Stimulated activated CD4-positive, alpha-beta T cell treated with anti-CD3 and anti-CD28 coated beads, TNF-alpha, amount 100 ng/mL, for 48 hours (primary cell): ENCODE measurements around the gene DEPDC5.
"Not testable (repeated sequence)": the region's sequence is repeated elsewhere in the genome, so short reads cannot be mapped to it uniquely, and the experiment has no call there.

Experiments
- DNase-seq, 3 donors: peaks; one replicate each; pipeline ENCODE4 v3.0.0-alpha.2; 2020; ENCODE audit warnings: low read depth in 3 of 3

Gene DEPDC5

DNA sequence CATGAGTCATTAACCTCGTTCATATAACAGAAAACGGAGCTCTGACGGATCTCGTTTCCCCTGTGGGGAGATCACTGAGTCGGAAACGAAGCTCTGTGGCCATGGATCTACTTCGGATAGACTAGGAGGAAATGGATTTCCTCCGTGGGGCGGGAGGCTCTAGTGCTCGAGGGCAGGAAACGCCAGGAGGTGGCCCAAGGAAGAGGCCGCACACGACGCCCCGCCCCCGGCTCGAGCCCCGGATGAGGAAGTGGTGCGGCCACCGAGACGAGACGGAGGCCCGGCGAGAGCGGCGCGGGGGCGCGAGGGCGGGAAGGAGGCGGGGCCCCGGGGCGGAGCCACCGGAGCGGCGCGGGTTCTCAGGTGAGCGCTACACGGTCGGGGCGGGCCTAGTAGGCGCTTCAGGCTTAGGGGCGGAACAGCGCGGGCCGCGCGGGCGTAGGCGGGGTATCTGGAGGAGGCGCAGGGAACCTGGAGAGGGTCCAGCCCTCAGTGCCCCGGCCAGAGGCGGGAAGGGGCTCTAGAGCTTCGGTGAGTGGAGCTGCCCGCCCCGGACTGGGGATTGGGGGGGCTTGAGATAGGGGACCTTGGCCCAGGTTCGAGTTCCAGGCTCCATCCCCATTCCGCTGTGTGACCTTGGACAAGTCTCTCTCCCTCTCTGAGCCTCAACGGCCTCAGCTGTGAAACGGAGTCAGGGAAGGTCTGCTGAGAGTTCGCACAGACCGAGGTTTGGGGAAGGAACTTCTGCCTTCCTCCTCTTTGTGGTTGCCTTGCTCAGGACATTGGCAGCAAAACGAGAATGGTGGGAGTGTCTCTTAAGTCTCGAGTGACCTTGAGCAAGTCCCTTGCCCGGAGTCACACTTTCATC is at the start of gene DEPDC5:
DEPDC5 (plus strand) TSS at position 386 of the 868 bp plus-strand sequence. CDS start 903 bp downstream, outside the sequence.
- peak; percentile 91 to 93 (median 91) for DNase-seq

DNA sequence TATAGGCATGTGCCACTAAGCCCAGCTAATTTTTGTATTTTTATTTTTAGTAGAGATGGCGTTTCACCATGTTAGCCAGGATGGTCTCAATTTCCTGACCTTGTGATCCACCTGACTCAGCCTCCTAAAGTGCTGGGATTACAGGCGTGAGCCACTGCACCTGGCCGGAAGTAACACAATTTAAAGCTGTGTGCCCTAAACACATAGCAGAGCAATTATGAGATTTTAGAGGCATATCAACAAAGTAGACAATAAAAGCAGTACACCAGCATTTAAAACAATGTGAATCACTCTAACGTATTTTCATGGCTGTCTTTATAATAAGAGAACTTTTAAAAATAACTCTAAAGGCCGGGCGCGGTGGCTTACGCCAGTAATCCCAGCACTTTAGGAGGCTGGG is 46.3 kb upstream of the DEPDC5 start:
- no peak for DNase-seq

DNA sequence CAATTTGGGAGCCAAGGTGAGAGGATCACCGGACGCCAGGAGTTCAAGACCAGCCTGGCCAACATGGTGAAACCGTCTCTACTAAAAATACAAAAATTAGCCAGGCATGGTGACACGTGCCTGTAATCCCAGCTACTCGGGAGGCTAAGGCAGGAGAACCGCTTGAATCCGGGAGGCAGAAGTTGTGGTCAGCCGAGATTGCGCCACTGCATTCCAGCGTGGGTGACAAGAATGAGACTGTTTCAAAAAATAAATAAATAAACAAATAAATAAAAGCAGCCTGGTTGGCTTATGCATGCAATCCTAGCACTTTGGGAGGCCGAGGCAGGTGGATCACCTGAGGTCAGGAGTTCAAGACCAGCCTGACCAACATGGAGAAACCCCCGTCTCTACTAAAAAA is 42.6 kb upstream of the DEPDC5 start:
- DNase-seq: not testable (repeated sequence)

DNA sequence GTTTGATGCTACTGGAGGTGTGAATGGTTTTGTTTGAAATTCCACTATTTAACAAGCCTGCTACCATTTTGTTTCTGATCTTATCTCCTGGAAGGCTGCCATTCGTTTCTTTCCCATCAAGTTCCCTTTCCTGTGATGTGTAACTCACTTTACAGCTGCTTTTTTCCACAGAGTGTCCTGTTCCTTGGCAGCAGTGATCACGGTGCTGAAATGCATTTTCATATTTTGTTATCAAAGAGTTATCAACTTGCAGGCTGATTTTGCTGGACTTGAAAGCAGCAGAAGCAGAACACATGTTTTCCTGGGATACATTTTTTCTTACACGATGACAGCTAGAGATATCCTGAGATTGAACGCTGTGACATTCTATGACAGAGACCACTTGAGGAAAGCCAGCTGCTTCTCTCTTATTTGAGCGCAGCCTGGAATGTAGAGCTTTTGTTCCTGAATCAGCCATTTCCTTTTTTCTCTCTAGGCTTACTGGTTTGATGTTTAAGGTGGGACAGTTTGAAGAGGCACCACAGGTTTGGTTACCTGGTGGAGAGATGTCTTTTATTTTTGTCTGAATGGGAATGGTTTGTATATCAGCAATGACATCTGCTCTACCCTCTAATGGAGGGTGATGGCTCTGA is 38.6 kb upstream of the DEPDC5 start:
- DNase-seq: no peak

DNA sequence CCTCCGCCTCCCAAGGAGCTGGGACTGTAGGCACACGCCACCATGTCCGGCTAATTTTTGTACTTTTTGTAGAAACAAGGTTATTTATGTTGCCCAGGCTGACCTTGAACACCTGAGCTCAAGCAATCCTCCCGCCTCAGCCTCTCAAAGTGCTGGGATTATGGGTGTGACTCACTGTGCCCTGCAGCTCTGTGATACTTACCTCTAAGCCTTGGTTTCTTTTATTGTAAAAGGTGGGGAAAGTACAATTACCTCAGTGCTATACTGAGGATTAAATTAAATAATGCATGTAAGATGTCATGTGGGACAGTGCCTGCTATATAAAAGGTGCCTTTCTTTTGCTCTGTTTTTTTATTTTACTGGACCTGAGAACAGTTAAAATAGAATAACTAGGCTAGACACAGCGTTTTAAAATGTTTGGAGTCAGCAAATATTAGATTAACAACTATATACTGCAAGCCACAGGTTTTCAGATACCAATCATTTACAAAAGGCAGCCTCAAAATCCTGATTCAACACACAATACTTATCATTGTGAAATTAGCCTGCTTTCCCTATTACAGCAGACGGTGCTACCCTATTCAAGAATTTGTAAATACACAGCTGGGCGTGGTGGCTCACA is 33.9 kb upstream of the DEPDC5 start:
- no peak for DNase-seq

DNA sequence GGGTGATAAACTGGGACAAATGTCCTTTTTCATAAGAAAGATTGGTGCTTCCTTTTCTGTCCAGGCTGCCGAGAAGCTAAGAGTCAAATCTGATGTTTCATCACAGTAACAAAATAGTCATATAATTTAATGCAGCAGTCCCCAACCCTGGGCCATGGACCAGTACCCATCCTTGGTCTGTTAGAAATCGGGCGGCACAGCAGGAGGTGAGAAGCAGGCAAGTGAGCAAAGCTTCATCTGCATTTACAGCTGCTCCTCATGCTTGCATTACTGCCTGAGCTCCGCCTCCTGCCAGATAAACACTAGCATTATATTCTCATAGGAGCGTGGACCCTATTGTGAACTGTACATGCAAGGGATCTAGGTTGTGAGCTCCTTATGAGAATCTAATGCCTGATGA is 30.1 kb upstream of the DEPDC5 start:
- DNase-seq: no peak

DNA sequence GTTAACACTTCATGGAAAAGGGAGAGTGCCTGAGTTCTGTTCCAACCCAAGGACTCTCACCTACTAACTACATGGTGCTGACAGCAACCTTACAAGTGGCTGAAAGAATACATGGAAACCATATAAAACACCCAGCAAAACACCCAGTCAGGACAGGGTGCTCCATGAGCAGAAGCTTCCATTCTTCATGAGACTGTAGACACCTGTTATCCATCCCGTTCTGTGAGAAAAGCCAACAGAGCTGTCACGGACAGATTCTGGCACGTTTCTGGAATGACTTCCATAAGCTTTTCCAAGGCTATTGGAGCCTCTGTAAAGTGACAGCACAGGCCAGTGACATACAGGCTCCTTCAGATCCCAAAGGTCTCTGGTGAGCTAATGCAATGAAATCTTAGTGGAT is 27.1 kb upstream of the DEPDC5 start:
- no peak for DNase-seq

DNA sequence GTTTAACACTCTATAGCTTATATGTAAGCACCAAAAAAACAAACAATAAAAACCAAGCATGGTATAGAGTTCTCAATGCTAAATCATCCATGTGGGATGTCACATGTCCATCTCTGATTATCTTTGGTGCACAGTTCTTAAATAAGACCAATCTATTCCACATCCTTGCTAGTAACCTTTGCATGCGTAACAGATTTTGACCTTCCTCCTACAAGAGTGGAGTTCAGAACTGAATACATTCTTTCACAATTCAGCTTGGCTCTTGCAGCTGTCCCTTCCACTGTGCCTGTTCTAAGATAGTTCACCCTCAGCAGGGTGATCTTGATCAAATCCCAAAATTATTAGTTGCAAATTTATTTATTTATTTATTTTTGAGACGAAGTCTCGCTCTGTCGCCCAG is 25.0 kb upstream of the DEPDC5 start:
- DNase-seq: no peak

DNA sequence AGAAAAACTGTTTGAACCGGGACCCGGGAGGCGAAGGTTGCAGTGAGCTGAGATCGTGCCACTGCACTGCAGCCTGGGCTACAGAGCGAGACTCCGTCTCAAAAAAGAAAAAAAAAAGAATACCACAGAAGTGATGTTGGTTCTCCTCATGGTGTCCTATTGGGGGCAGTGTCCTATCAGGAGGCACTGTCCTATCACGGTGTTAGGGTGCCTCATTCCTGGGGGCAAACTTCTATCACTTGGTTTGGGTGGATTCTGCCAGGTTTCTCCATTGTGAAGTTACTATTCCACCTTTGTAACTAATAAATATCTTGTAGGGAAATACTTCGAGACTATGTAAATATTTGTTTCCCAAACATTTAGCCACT is 23.5 kb upstream of the DEPDC5 start:
- no peak for DNase-seq

DNA sequence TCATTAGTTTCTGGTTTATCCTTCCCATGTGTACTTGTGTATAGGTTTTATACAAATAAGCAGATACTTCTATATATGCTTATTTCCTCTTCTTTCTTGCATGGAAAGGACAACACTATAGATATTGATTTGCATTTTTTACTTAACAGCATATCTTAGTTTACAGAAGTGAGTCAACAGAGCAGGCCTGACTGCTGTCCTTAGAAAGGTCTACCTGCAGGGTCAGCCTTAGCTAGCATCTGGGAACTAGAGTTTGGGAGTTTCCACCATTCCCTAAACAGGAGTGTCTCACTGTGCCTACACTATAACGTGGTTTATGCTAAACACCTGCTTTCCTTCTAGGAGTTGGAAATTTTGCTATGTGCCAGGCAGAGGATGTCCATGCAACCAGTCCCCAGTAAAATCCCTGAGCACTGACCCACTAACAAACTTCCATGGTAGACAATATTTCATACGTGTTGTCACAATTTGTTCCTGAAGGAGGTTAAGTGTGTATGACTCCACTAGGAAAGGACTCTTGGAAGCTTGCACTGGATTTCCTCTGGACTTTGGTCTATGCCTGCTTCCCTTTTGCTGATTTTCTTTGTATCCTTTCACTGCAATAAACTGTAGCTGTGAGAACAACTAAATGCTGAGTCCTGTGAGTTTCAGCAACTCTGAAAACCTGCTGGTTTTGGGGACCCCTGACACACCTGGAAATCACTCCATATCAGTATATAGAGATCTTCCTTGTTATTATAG is 21.6 kb upstream of the DEPDC5 start:
- DNase-seq: no peak

DNA sequence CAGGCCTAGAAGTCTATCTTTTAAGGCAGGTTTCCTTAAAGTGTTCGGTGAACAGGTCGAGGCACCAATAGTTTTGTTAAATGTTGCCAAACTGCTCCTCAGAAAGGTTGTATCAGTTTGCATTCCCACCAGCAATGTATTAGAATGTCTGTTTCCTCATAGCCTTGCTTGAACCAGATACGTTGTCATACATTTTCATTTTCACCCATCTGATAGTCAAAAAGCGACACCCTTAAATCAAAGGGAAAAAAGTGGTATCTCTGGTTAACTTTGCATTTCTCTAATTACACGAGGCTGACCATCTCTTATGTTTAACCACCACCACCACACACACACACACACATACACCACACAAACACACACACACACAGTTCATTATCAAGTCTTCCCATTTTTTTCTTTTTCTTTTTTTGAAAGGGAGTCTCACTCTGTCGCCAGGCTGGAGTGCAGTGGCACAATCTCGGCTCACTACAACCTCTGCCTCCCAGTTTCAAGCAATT is 20.2 kb upstream of the DEPDC5 start:
- DNase-seq: no peak

DNA sequence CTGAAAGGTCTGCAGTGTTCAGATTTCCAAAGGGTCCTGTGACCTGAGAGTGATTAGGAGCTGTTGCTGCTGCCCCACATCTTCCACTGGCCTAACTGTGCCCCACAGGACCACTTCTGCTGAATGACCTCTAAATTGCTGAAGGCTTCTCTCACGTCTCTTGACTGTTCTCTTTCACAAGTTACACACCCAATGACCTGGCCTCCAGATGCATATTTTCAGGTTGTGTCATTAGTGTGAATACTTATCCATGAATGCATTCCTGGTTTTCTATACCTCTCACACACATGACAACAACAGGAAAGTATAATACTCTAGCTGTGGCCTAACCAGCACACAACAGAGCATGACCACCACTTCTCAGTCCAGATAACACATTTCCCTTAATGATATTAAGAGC is 19.3 kb upstream of the DEPDC5 start:
- no peak for DNase-seq

DNA sequence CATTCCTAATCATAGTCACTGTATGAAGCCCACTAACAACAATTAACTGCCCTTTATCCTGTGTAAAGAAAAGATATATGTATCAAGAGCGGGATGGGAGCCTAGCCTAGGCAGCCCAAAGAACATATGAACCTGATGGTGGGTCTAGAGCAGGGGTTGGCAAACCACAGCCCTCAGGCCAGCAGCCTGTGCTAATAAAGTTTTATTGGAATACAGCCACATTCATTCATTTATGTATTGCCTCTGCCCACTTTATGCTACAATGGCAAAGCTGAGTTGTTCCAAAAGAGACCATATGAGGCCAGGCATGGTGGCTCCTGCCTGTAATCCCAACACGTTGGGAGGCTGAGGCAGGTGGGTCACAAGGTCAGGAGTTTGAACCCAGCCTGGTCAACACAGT is 17.4 kb upstream of the DEPDC5 start:
- no peak for DNase-seq

DNA sequence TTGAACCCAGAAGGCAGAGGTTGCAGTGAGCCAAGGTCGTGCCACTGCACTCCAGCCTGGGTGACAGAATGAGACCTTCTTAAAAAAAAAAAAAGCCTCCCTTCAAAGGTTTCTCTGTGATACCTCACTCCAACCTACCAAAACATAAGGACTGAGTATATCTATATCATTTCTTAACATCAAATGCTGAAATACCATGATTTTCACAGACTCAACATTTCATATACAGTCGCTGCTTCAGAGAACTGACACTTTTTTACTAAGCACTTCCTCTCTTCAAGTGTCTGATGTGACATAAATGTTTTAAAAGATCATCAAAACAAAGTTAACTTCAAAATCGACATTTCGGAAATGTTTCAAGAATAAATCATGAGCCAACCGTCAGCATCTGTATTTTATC is 15.9 kb upstream of the DEPDC5 start:
- no peak for DNase-seq

DNA sequence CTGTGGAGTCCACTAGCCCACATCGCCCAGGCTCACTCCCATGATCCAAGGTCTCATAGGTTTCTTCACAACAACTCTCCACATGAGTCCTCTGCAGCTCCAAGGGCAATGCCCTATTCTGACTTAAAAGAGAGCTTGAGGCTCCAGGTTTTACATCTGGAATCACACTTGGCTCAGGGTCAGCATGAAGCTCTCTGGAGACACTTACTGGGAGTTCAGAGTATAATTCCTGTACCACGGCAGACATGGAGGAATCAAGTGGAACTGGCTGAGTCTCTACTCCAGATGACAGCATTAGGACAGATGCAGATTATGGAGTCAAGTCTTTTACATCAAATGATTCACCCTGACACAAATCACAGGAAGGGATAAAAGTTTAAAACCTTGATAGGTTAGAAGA is 15.3 kb upstream of the DEPDC5 start:
- no peak for DNase-seq

DNA sequence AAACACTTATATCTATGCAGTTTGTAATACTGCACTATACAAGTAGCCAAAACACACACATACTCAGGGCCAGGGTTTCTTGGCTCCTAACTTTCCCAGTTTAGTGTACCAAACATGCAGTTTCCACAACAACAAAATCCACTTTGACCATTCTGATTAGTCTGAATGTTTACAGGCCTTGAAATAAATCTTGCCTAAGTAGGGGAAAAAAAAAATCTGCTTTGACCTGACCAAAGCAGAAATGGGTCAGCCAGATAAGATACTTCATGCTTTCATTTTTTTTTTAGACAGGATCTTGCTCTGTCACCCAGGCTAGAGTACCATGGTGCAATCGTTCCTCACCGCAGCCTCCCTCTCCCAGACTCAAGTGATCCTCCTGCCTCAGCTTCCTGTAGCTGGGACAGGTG is 14.0 kb upstream of the DEPDC5 start:
- no peak for DNase-seq

DNA sequence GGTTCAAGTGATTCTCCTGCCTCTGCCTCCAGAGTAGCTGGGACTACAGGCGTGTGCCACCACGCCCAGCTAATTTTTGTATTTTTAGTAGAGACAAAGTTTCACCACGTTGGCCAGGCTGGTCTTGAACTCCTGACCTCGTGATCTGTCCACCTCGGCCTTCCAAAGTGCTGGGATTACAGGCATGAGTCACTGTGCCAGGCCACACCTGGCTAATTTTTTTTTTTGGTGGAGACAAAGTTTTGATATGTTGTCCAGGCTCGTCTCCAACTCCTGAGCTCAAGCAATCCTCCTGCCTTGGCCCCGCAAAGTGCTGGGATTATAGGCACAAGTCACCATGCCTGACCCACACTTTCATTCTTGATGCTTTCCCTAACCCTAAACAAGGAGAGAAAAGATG is 13.5 kb upstream of the DEPDC5 start:
- not testable (repeated sequence) for DNase-seq

DNA sequence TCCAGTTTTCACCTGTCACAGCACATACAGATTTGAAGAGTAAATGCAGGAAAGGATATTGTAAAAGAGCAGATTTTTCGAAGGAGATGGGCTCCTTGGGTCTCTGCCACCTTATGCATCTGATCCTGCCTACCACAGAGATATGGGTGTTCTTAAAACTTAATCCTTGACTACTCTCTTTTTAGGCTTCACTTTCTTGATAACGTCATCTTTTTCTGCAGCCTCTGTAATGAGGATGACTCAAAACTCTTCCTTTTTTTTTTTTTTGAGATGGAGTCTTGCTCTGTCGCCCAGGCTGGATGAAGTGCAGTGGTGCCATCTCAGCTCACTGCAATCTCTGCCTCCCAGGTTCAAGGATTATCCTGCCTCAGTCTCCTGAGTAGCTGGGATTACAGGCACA is 11.7 kb upstream of the DEPDC5 start:
- DNase-seq: no peak

DNA sequence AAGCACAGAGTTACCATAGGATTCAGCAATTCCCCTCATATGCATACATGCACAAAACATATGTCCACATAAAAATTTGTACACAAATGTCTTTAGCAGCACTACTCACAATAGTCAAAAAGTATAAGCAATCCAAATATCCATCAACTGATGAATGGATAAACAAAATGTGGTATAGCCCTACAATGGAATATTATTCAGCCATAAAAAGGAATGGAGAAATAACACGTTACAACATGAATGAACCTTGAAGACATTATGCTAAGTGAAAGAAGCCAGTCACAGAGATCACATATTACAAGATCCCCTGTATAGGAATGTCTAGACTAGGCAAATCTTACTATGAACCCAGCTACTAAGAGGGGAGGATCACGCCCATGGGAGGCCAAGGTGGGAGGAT is 11.1 kb upstream of the DEPDC5 start:
- DNase-seq: no peak

DNA sequence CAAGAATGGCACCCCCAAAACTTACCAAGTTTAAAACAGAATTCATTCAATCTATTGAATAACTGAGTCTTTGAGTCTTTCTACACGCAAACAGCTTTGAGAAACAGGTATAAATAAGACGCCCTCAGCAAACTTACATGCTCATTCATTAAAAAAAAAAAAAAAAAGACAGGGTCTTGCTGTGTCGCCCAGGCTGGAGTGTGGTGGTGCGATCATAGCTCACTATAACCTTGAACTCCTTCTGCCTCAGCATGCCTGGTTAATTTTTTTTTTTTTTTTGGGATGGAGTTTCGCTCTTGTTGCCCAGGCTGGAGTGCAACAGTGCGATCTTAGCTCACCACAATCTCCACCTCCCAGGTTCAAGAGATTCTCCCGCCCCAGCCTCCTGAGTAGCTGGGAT is 9.9 kb upstream of the DEPDC5 start:
- no peak for DNase-seq

DNA sequence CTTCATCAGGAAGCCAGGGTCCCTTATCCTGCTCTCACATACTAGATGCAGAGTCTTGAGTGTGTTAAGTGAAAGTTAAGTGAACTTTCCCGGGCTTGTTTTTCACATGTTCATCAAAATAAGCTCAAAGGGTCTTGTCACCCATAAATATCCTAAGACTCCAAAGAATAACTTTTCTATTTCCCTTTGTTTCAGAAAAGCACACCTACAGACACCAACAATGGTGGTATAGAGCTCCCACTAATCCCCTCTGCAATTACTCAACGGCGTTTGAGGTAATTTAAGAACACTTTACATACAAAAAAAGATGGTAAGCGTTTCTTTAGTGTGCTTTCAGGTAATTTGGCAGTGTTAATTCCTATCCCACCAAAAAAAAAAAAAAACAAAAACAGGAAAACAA is 6.4 kb upstream of the DEPDC5 start:
- DNase-seq: no peak

DNA sequence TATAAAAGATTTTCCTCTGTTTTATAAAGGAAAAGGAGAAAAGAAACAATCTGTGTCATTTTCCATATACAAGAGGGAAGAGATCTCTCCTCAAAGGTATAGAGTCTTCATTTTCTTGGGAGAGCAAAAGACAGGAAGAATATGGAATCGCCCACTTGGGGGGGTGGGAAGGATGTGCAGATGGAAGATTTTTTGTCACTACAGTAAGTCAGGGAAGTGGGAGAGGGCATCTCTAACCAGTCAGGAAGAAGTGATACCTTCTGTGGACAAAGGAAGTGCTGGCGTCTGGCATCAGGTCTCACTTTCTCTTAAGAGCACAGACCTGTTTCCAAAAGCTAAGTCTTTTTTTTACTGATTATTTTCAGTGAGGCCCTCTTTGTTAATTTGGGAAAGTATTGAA is 5.3 kb upstream of the DEPDC5 start:
- DNase-seq: no peak
